H9 (cell line): ENCODE data around the gene TTC28. TPM values are rescaled to one million over a fixed set of nuclear protein-coding genes. Genes with fewer than 3 reads are reported as not detected.

Experiments used
- DNase-seq: peaks from one replicate; pipeline ENCODE4 v3.0.0-alpha.2; 2017
- H2AFZ ChIP-seq: one replicate; pipeline ENCODE4 v1.6.1; 2013; ENCODE audit warnings: mild to moderate bottlenecking, low read length, control low read depth, moderate library complexity
- H2AK5ac ChIP-seq: 2 replicates; pipeline ENCODE4 v1.6.1; 2013; ENCODE audit warnings: low read length, control low read depth, mixed read lengths; ENCODE audit not compliant: insufficient read length
- H2BK120ac ChIP-seq: one replicate; pipeline ENCODE4 v1.6.1; 2013; ENCODE audit warnings: low read depth, mild to moderate bottlenecking, low read length, control low read depth, inconsistent platforms; ENCODE audit not compliant: poor library complexity, severe bottlenecking
- H2BK12ac ChIP-seq: 2 replicates; pipeline ENCODE4 v1.6.1; 2013; ENCODE audit warnings: low read length, control low read depth, mixed read lengths, low read depth; ENCODE audit not compliant: insufficient read length
- H2BK15ac ChIP-seq: 2 replicates; pipeline ENCODE4 v1.6.1; 2013; ENCODE audit warnings: low read depth, low read length, control low read depth
- H2BK20ac ChIP-seq: one replicate; pipeline ENCODE4 v1.6.1; 2013; ENCODE audit warnings: low read depth, mild to moderate bottlenecking, low read length, control low read depth, inconsistent platforms; ENCODE audit not compliant: poor library complexity, severe bottlenecking
- H2BK5ac ChIP-seq: 2 replicates; pipeline ENCODE4 v1.6.1; 2013; ENCODE audit warnings: low read length, control low read depth, mixed read lengths; ENCODE audit not compliant: insufficient read length
- H3K14ac ChIP-seq: 2 replicates; pipeline ENCODE4 v1.6.1; 2013; ENCODE audit warnings: low read length, control low read depth; ENCODE audit not compliant: insufficient read depth
- H3K18ac ChIP-seq: 2 replicates; pipeline ENCODE4 v1.6.1; 2013; ENCODE audit warnings: low read depth, mild to moderate bottlenecking, mixed read lengths, low read length, control low read depth; ENCODE audit not compliant: insufficient read length
- H3K23ac ChIP-seq: 2 replicates; pipeline ENCODE4 v1.6.1; 2013; ENCODE audit warnings: low read length, control low read depth, mixed read lengths, low read depth; ENCODE audit not compliant: insufficient read length
- H3K23me2 ChIP-seq: 2 replicates; pipeline ENCODE4 v1.6.1; 2013; ENCODE audit warnings: low read depth, mild to moderate bottlenecking, mixed read lengths, low read length, control low read depth; ENCODE audit not compliant: insufficient read length, poor library complexity, severe bottlenecking
- H3K27ac ChIP-seq: 2 replicates; pipeline ENCODE4 v1.5.1; 2013; ENCODE audit warnings: low read length, control low read depth, mixed read lengths, low read depth; ENCODE audit not compliant: insufficient read length
- H3K27me3 ChIP-seq: 2 replicates; pipeline ENCODE4 v1.6.1; 2013; ENCODE audit warnings: low read length, control low read depth, inconsistent platforms; ENCODE audit not compliant: insufficient read depth
- H3K4ac ChIP-seq: 2 replicates; pipeline ENCODE4 v1.6.1; 2013; ENCODE audit warnings: low read depth, mild to moderate bottlenecking, control low read depth, inconsistent platforms, low read length, moderate library complexity
- H3K4me1 ChIP-seq: 2 replicates; pipeline ENCODE4 v1.6.1; 2013; ENCODE audit warnings: low read length, control low read depth, inconsistent platforms; ENCODE audit not compliant: insufficient read depth
- H3K4me2 ChIP-seq: 2 replicates; pipeline ENCODE4 v1.6.1; 2013; ENCODE audit warnings: low read length, control low read depth, mixed read lengths; ENCODE audit not compliant: insufficient read length, insufficient read depth
- H3K56ac ChIP-seq: 2 replicates; pipeline ENCODE4 v1.6.1; 2013; ENCODE audit warnings: low read depth, mild to moderate bottlenecking, mixed read lengths, low read length, control low read depth; ENCODE audit not compliant: insufficient read length
- H3K79me1 ChIP-seq: 2 replicates; pipeline ENCODE4 v1.6.1; 2013; ENCODE audit warnings: low read depth, mild to moderate bottlenecking, moderate library complexity, low read length, control low read depth, inconsistent platforms; ENCODE audit not compliant: insufficient read depth, poor library complexity, severe bottlenecking
- H3K79me2 ChIP-seq: 2 replicates; pipeline ENCODE4 v1.6.1; 2013; ENCODE audit warnings: low read length, control low read depth, inconsistent platforms; ENCODE audit not compliant: insufficient read depth
- H3K9ac ChIP-seq: 2 replicates; pipeline ENCODE4 v1.6.1; 2013; ENCODE audit warnings: low read length, control low read depth, mixed read lengths; ENCODE audit not compliant: insufficient read length; ENCODE audit errors: extremely low read depth
- H3K9me3 ChIP-seq: one replicate; pipeline ENCODE4 v1.6.1; 2013; ENCODE audit warnings: low read depth, low read length, inconsistent platforms; ENCODE audit not compliant: control insufficient read depth
- H3T11ph ChIP-seq: one replicate; pipeline ENCODE4 v1.6.1; 2013; ENCODE audit warnings: mild to moderate bottlenecking, low read length, control low read depth, inconsistent platforms
- H4K20me1 ChIP-seq: one replicate; pipeline ENCODE4 v1.6.1; 2013; ENCODE audit not compliant: control insufficient read depth, insufficient read length, insufficient read depth
- H4K5ac ChIP-seq: 2 replicates; pipeline ENCODE4 v1.6.1; 2013; ENCODE audit warnings: low read depth, mild to moderate bottlenecking, mixed read lengths, low read length, control low read depth; ENCODE audit not compliant: insufficient read length
- H4K8ac ChIP-seq: replicated peaks from 2 replicates; pipeline ENCODE4 v1.6.1; 2013; ENCODE audit warnings: low read length, control low read depth, mixed read lengths, low read depth; ENCODE audit not compliant: insufficient read length
- H4K91ac ChIP-seq: 2 replicates; pipeline ENCODE4 v1.6.1; 2013; ENCODE audit warnings: low read depth, mild to moderate bottlenecking, moderate library complexity, mixed read lengths, low read length, control low read depth; ENCODE audit not compliant: insufficient read length
- H3K27ac Mint-ChIP-seq, 3 experiments: 2 replicates in 2 of 3; 3 replicates in 1 of 3; pipeline ENCODE4 v1.8.0; 2020 to 2021; ENCODE audit warnings: mixed read lengths in 3 of 3, mild to moderate bottlenecking in 1 of 3, moderate library complexity in 1 of 3
- H3K27me3 Mint-ChIP-seq: 2 replicates; pipeline ENCODE4 v1.8.0; 2021; ENCODE audit warnings: low read depth, mild to moderate bottlenecking, moderate library complexity, mixed read lengths
- H3K36me3 Mint-ChIP-seq, 3 experiments: 2 replicates in 2 of 3; 3 replicates in 1 of 3; pipeline ENCODE4 v1.8.0; 2020 to 2021; ENCODE audit warnings: low read depth in 3 of 3, mixed read lengths in 3 of 3; ENCODE audit not compliant: insufficient read depth in 1 of 3
- H3K4me1 Mint-ChIP-seq, 2 experiments: 2 replicates each; pipeline ENCODE4 v1.8.0; 2020; ENCODE audit warnings: mixed read lengths in 2 of 2
- H3K4me3 Mint-ChIP-seq, 2 experiments: 2 replicates in 1 of 2; 3 replicates in 1 of 2; pipeline ENCODE4 v1.8.0; 2020 to 2021; ENCODE audit warnings: mild to moderate bottlenecking in 2 of 2, mixed read lengths in 2 of 2, moderate library complexity in 1 of 2
- H3K9me3 Mint-ChIP-seq, 2 experiments: 2 replicates in 1 of 2; 3 replicates in 1 of 2; pipeline ENCODE4 v1.8.0; 2020; ENCODE audit warnings: mild to moderate bottlenecking in 2 of 2, mixed read lengths in 2 of 2, moderate library complexity in 1 of 2
- WGBS: extraction: QIAGEN DNeasy Blood & Tissue Kit; methylation state at CpG from one replicate; pipeline ENCODE4 v1.1.7; 2013; ENCODE audit warnings: missing lambda C conversion rate, low lambda C conversion rate, mixed read lengths; ENCODE audit not compliant: insufficient read length; ENCODE audit errors: extremely low coverage; 5-methylcytosine and 5-hydroxymethylcytosine counted together
- total RNA-seq: library from RNA; stranded (reverse); gene quantifications from 2 replicates; pipeline ENCODE4 v1.2.1, GENCODE V29; 2021
- TF ChIP-seq, protein P1 (sequence below): fragments of 200-600 bp; sonication (generic); conservative IDR thresholded peaks from 3 replicates; pipeline ENCODE4 v1.8.0; 2021; ENCODE audit warnings: antibody characterized with exemption, mild to moderate bottlenecking

The TTC28 gene
- total RNA-seq, 1 experiment from 2014 or later: 13.6 TPM

DNA sequence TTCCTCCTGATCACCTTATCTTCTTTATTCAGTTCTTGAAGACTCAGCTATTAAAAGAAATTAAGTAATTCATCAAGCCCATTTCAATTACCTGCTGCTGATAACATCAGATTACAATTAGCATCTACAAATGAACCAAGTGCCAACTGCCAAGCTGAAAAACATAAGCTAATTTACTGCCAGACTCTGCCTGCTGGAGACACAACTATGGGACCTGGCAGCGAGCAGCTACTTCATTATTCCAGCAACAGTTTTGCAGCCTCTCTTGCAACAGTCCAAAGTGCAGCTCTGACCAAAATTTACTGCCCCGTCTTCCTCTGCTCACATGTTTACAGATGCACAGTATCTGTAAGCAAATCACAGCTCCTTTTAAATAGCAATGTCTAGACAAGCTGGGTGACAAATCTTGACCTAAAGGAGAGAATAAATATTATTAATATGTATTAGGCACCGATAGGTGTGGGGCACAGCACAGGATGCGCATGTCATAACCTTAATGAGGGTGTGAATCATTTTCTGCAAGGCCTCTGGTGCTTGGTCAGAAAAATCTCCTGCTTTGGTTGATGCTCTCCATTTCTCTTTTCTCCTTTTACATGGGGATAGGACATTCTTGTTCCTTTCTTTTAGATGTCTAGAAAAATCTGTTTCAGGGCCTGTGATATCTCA is 528.4 kb downstream of the TTC28 start:
- Histone ChIP-seq H3K23me2 (no peaks in the 10 kb centered on the region), H4K20me1 (no peaks in the 10 kb centered on the region), H3K56ac (no peak overlapping the region), H3K23ac (no peak overlapping the region), H3T11ph (no peak overlapping the region), H3K9me3 (no peaks in the 10 kb centered on the region), H2BK5ac (no peak overlapping the region), H2BK15ac (no peak overlapping the region), H2BK12ac (no peak overlapping the region), H3K27me3 (no peaks in the 10 kb centered on the region), H2BK120ac (no peak overlapping the region), H3K27ac (no peak overlapping the region), H3K14ac (no peak overlapping the region), H3K79me1 (no peaks in the 10 kb centered on the region), H3K4me2 (no peak overlapping the region), H2AFZ (no peak overlapping the region), H3K18ac (no peak overlapping the region), H3K4me1 (peaks cover 4% of the 10 kb centered on the region; the same call in 1 of the 2 replicates), H2BK20ac (no peak overlapping the region), H2AK5ac (no peak overlapping the region), H3K4ac (no peak overlapping the region), H3K79me2 (no peaks in the 10 kb centered on the region), H4K8ac (no peak overlapping the region), H4K5ac (no peak overlapping the region), H3K9ac (no peak overlapping the region), H4K91ac (no peak overlapping the region)
- no peaks in the 10 kb centered on the region; a peak in 1 of 5 replicates for H3K9me3 Mint-ChIP-seq
- TF ChIP-seq, protein P1, sequence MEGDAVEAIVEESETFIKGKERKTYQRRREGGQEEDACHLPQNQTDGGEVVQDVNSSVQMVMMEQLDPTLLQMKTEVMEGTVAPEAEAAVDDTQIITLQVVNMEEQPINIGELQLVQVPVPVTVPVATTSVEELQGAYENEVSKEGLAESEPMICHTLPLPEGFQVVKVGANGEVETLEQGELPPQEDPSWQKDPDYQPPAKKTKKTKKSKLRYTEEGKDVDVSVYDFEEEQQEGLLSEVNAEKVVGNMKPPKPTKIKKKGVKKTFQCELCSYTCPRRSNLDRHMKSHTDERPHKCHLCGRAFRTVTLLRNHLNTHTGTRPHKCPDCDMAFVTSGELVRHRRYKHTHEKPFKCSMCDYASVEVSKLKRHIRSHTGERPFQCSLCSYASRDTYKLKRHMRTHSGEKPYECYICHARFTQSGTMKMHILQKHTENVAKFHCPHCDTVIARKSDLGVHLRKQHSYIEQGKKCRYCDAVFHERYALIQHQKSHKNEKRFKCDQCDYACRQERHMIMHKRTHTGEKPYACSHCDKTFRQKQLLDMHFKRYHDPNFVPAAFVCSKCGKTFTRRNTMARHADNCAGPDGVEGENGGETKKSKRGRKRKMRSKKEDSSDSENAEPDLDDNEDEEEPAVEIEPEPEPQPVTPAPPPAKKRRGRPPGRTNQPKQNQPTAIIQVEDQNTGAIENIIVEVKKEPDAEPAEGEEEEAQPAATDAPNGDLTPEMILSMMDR: no peak
- H3K27ac Mint-ChIP-seq: no peak overlapping the region
- peaks cover 0 to 6% (median 1%) of the 10 kb centered on the region in 3 experiments; a peak in 3 of 7 replicates for H3K36me3 Mint-ChIP-seq
- no peaks in the 10 kb centered on the region for H3K27me3 Mint-ChIP-seq
- no peak for DNase-seq
- no CpG with 5 or more reads among the region's 4 CpGs for WGBS
- H3K4me1 Mint-ChIP-seq: peaks cover 15 to 30% of the 10 kb centered on the region in 2 experiments
- H3K4me3 Mint-ChIP-seq: no peak overlapping the region
